Measurements from ENCODE around the gene SEPTIN1.
"Not testable (repeated sequence)": the region's sequence is repeated elsewhere in the genome, so short reads cannot be mapped to it uniquely, and the experiment has no call there.

The SEPTIN1 gene

DNA sequence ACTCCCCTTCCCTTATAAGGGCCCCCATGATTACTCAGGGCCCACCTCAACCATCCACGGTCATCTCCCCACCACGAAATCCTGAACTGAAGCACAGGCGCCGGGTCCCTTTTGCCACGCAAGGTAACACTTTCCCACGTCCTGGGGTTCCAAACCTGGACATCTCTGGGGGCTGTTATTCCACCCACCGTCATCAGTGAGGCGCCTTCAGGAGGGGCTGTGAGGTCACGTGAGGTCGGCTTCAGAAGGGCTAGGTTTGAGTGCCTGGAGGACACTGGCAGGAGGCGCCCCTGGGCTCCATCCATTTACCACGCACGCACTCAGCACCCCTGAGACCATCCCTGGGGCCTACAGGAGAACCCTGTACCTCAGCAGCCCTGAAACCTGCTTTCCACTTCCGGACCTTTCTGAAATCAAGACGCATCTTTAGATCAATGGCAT is 31.3 kb downstream of the SEPTIN1 start:
- no peak overlapping the region for H3K4me3 ChIP-seq (ENCODE audit: low read length)
- TF ChIP-seq, protein P1, sequence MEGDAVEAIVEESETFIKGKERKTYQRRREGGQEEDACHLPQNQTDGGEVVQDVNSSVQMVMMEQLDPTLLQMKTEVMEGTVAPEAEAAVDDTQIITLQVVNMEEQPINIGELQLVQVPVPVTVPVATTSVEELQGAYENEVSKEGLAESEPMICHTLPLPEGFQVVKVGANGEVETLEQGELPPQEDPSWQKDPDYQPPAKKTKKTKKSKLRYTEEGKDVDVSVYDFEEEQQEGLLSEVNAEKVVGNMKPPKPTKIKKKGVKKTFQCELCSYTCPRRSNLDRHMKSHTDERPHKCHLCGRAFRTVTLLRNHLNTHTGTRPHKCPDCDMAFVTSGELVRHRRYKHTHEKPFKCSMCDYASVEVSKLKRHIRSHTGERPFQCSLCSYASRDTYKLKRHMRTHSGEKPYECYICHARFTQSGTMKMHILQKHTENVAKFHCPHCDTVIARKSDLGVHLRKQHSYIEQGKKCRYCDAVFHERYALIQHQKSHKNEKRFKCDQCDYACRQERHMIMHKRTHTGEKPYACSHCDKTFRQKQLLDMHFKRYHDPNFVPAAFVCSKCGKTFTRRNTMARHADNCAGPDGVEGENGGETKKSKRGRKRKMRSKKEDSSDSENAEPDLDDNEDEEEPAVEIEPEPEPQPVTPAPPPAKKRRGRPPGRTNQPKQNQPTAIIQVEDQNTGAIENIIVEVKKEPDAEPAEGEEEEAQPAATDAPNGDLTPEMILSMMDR (IDR thresholded peaks at IDR 0.05; ENCODE audit: insufficient read depth, low read depth, low read length, missing control alignments) = no peak
- DNase-seq (ENCODE audit: low read depth) = no peak

DNA sequence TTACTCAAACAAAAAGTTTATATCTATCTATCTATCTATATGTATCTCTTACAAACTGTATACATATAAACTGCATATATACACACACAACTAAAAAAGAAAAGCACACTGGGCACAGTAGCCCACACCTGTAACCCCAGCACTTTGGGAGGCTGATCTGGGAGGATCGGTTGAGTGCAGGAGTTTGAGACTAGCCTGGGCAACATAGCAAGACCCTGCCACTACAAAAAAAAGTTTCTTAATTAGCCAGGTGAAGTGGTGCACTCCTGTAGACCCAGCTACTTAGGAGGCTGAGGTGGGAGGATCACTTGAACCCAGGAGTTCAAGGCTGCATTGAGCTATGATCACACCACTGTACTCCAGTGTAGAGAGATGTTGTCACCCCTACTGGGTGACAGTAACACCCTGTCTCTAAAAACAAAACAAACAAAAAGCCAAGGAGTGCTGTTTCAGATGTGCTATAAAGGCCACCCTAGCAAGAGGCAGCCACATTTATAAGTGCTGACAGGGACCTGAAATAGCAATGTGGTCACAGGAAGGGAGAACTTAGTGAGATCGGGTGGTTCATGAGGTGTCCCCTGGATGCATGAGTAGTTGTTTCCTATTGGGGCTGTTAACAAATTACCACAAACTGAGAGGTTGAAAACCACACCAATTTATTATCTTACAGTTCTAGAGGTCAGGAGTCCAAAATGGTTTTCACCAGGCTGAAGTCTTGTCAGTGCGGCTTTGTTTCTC is 32.1 kb downstream of the SEPTIN1 start:
- TF ChIP-seq, protein P1 (IDR thresholded peaks at IDR 0.05; ENCODE audit: insufficient read depth, low read depth, low read length, missing control alignments) = no peak
- H3K4me3 ChIP-seq (ENCODE audit: low read length) = no peak overlapping the region
- no peak for DNase-seq (ENCODE audit: low read depth)

DNA sequence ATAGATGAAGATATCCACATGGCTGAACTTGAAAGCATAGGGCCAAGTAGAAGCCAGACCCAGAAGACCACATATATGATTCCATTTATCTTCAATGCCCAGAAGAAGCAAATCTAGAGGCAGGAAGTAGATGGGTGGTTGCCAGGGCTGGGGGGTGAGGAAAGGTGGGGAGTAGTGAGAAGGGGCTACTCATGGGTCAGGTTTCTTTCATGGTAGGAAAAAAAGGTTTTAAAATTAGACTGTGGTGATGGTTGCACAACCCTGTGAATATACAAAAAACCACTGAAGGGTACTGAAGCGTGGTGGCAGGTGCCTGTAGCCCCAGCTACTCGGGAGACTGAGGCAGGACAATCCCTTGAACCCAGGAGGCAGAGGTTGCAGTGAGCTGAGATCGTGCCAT is 32.7 kb downstream of the SEPTIN1 start:
- DNase-seq (ENCODE audit: low read depth) = no peak
- TF ChIP-seq, protein P1 (IDR thresholded peaks at IDR 0.05; ENCODE audit: insufficient read depth, low read depth, low read length, missing control alignments) = no peak

DNA sequence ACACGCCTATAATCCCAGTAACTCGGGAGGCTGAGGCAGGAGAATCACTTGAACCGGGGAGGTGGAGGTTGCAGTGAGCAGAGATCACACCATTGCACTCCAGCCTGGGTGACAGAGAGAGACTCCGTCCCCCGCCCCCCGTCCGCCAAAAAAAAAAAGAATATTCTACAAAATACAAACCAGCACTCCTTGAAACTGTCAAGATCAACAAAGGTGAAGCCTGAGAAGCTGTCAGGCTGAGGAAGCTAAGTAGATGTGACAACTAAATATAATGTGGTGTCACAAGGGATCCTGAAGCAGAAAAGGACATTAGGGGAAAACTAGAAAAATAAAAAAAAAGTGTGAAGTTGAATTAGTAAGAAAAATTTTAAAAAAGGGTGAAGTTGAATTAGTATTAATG is 33.4 kb downstream of the SEPTIN1 start:
- no peak for DNase-seq (ENCODE audit: low read depth)
- H3K4me3 ChIP-seq (ENCODE audit: low read length) = no peak overlapping the region
- TF ChIP-seq, protein P1 (IDR thresholded peaks at IDR 0.05; ENCODE audit: insufficient read depth, low read depth, low read length, missing control alignments) = no peak

More for the DNA sequence above, 32.7 kb downstream of the SEPTIN1 start:
- no peak overlapping the region for H3K4me3 ChIP-seq (ENCODE audit: low read length)

DNA sequence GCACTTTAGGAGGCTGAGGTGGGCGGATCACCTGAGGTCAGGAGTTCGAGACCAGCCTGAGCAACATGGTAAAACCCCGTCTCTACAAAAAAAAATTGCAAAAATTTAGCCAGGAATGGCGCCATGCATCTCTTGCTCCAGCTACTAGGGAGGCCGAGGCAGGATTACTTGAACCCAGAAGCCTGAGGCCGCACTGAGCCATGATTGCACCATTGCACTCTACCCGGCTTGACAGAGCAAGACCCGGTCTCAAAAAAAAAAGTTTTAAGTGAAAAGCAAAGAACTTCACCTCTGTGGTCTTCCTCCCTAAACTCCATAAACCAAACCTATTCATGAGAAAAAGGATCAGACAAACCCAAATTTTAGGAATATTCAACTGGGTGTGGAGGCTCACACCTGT is 34.2 kb downstream of the SEPTIN1 start:
- DNase-seq (ENCODE audit: low read depth) = no peak
- TF ChIP-seq, protein P1 (IDR thresholded peaks at IDR 0.05; ENCODE audit: insufficient read depth, low read depth, low read length, missing control alignments) = no peak
- no peak overlapping the region for H3K4me3 ChIP-seq (ENCODE audit: low read length)

DNA sequence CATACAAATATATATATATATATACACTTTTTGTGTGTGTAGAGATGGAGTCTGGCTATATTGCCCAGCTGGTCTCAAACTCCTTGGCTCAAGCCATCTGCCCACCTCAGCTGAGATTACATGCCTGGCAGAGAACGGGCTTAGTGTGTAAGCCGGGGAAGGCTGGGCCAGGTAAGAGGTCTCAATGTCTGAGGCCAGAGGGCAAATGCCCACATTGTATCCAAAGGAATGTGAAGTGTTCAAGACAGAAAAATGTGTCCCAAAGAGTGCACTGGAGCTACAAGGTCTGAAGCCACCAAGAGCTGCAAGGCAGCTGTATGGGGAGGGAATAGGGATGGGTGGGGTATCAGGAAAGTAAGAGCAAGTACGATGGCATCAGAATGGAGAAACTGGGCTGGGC is 36.1 kb downstream of the SEPTIN1 start:
- no peak for DNase-seq (ENCODE audit: low read depth)
- no peak overlapping the region for H3K4me3 ChIP-seq (ENCODE audit: low read length)
- TF ChIP-seq, protein P1 (IDR thresholded peaks at IDR 0.05; ENCODE audit: insufficient read depth, low read depth, low read length, missing control alignments) = no peak

DNA sequence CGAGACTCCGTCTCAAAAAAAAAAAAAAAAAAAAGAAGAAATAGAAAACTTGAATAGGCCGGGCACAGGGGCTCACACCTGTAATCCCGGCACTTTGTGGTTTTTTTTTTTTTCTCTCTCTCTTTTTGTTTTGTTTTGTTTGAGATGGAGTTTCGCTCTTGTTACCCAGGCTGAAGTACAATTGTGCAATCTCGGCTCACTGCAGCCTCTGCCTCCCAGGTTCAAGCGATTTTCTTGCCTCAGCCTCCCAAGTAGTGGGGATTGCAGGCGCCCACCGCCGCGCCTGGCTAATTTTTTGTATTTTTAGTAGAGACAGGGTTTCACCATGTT is 38.9 kb downstream of the SEPTIN1 start:
- not testable (repeated sequence) for DNase-seq (ENCODE audit: low read depth); H3K4me3 ChIP-seq (ENCODE audit: low read length)
